K562 (cell line): Measurements from ENCODE around the gene MLX. TPM values are rescaled to one million over a fixed set of nuclear protein-coding genes. Genes with fewer than 3 reads are reported as not detected.
A peak's percentile ranks its signal among the peaks of the same experiment; 100 is the strongest.

Source experiments
- ARID2 ChIP-seq: fragments of 450-650 bp; IDR thresholded peaks from 2 replicates; pipeline ENCODE4 v1.6.1; 2017; ENCODE audit warnings: antibody characterized with exemption, mild to moderate bottlenecking
- CCNT2 ChIP-seq: IDR thresholded peaks from 2 replicates; pipeline ENCODE4 v1.6.1; 2011; ENCODE audit warnings: borderline replicate concordance, low read depth, mild to moderate bottlenecking, moderate library complexity, mixed read lengths, low read length; ENCODE audit not compliant: insufficient read length; ENCODE audit errors: extremely low read depth
- HNRNPLL ChIP-seq: fragments of 200-400 bp; formaldehyde crosslinking; IDR thresholded peaks from 2 replicates; pipeline ENCODE4 v1.6.1; 2017; ENCODE audit warnings: low read length, low read depth, mild to moderate bottlenecking; ENCODE audit not compliant: poor library complexity, severe bottlenecking
- KDM5B ChIP-seq: fragments of 200-600 bp; sonication (generic); IDR thresholded peaks from 2 replicates; pipeline ENCODE4 v1.6.1; 2012; ENCODE audit warnings: low read depth, mild to moderate bottlenecking, moderate library complexity, low read length, control low read depth, inconsistent platforms; ENCODE audit not compliant: insufficient replicate concordance
- MECOM ChIP-seq: fragments of 250-450 bp; sonication (Bioruptor Pico); IDR thresholded peaks from 2 replicates; pipeline ENCODE4 v1.8.0; 2022; ENCODE audit warnings: inconsistent platforms
- MEF2A ChIP-seq: IDR thresholded peaks from 2 replicates; pipeline ENCODE4 v1.6.1; 2011; ENCODE audit warnings: low read depth, mild to moderate bottlenecking, low read length, moderate library complexity; ENCODE audit not compliant: control insufficient read depth
- MTA2 ChIP-seq: fragments of 450-650 bp; IDR thresholded peaks from 2 replicates; pipeline ENCODE4 v1.6.1; 2016; ENCODE audit warnings: low read depth
- MXI1 ChIP-seq: IDR thresholded peaks from 2 replicates; pipeline ENCODE4 v1.6.1; 2011; ENCODE audit warnings: low read depth, mild to moderate bottlenecking, improper control_type of control experiment, low read length
- NEUROD1 ChIP-seq: fragments of 150-350 bp; IDR thresholded peaks from 2 replicates; pipeline ENCODE4 v1.6.1; 2014; ENCODE audit warnings: borderline replicate concordance, low read length, low read depth; ENCODE audit not compliant: partially characterized antibody
- NFIC ChIP-seq: fragments of 450-650 bp; IDR thresholded peaks from 2 replicates; pipeline ENCODE4 v1.6.1; 2017; ENCODE audit warnings: mild to moderate bottlenecking, inconsistent platforms
- NR2C2 ChIP-seq, 2 experiments: fragments of 200-800 bp in 1 of 2; sonication (Bioruptor generic) in 1 of 2; sonication (generic) in 1 of 2; formaldehyde crosslinking in 1 of 2; IDR thresholded peaks; 2 replicates each; pipeline versions ENCODE4 v1.6.1 to v1.8.0; 2016 to 2022; ENCODE audit warnings: mild to moderate bottlenecking in 1 of 2, missing compliant biosample characterization in 1 of 2, missing genetic modification characterization in 1 of 2, missing genetic modification reagents in 1 of 2
- PHF20 ChIP-seq: fragments of 450-650 bp; IDR thresholded peaks from 2 replicates; pipeline ENCODE4 v1.6.1; 2018; ENCODE audit not compliant: partially characterized antibody
- PHTF2 ChIP-seq: fragments of 250-450 bp; sonication (Bioruptor Pico); IDR thresholded peaks from 2 replicates; pipeline ENCODE4 v1.5.0; 2021; ENCODE audit warnings: mild to moderate bottlenecking
- RBM39 ChIP-seq: fragments of 200-400 bp; formaldehyde crosslinking; optimal IDR thresholded peaks from 2 replicates; pipeline ENCODE3; 2018; ENCODE audit warnings: low read depth, low read length
- SMC3 ChIP-seq: conservative IDR thresholded peaks from 2 replicates; pipeline ENCODE4 v1.6.1; 2011; ENCODE audit warnings: low read depth, low read length, improper control_type of control experiment; ENCODE audit not compliant: insufficient read depth
- SPI1 ChIP-seq: IDR thresholded peaks from 2 replicates; pipeline ENCODE4 v1.6.1; 2011; ENCODE audit warnings: low read depth, low read length, control low read depth, borderline replicate concordance
- TAF1 ChIP-seq: IDR thresholded peaks from 2 replicates; pipeline ENCODE4 v1.6.1; 2011; ENCODE audit warnings: mild to moderate bottlenecking, low read length, moderate library complexity; ENCODE audit not compliant: insufficient read depth, control insufficient read depth, severe bottlenecking; ENCODE audit errors: extremely low read depth
- ZNF77 ChIP-seq: fragments of 250-450 bp; sonication (Bioruptor Pico); IDR thresholded peaks from 2 replicates; pipeline ENCODE4 v1.5.0; 2020
- polyA plus RNA-seq, 8 experiments: library from polyadenylated mRNA; depleted of rRNA in 4 of 8; stranded (reverse) in 5 of 8; unstranded in 3 of 8; fragments of >200 nt; fragmentation: Nextera tagmentation in 2 of 8; fragmentation: Illumina TruSeq in 1 of 8; extraction: Ambion mirVana in 2 of 8; extraction: Trizol in 1 of 8; gene quantifications; 2 replicates each; pipeline versions ENCODE4 v1.2.1 to v1.2.3, GENCODE V29; 2011 to 2014; ENCODE audit warnings: inconsistent platforms in 1 of 8, missing spikeins in 1 of 8
- total RNA-seq, 7 experiments: library from RNA; depleted of rRNA in 6 of 7; stranded (reverse); fragments of >200 nt in 6 of 7; fragmentation: Illumina TruSeq in 2 of 7; extraction: Trizol in 2 of 7; gene quantifications; 2 replicates each; pipeline versions ENCODE4 v1.2.1 to v1.2.3, GENCODE V29; 2011 to 2021; ENCODE audit warnings: low replicate concordance in 1 of 7
- TF ChIP-seq, protein P1 (sequence below): fragments of 250-450 bp; sonication (Bioruptor Pico); IDR thresholded peaks from 2 replicates; pipeline ENCODE4 v1.6.1; 2021; ENCODE audit warnings: mild to moderate bottlenecking
- TF ChIP-seq, protein P2 (sequence below): fragments of 450-650 bp; formaldehyde crosslinking; IDR thresholded peaks from 2 replicates; pipeline ENCODE4 v1.4.0; 2020; ENCODE audit warnings: mild to moderate bottlenecking
- TF ChIP-seq, protein P3 (sequence below): fragments of 450-650 bp; IDR thresholded peaks from one replicate; pipeline ENCODE4 v1.6.1; 2018; ENCODE audit warnings: mild to moderate bottlenecking, moderate library complexity; ENCODE audit not compliant: partially characterized antibody
- TF ChIP-seq, protein P4 (sequence below): fragments of 250-450 bp; sonication (Bioruptor Pico); IDR thresholded peaks from 2 replicates; pipeline ENCODE4 v1.8.0; 2021; ENCODE audit warnings: borderline replicate concordance, mild to moderate bottlenecking, moderate library complexity; ENCODE audit not compliant: poor library complexity, severe bottlenecking
- TF ChIP-seq, protein P5 (sequence below): fragments of 250-450 bp; sonication (Bioruptor Pico); IDR thresholded peaks from 2 replicates; pipeline ENCODE4 v1.4.0; 2020; ENCODE audit warnings: mild to moderate bottlenecking, moderate library complexity

MLX gene
- total and polyA plus RNA-seq, 9 of the 15 experiments (the other 6 are each of a cell fraction or from before 2014, with no cell fraction given): 42.9 to 100 (median 58.9) TPM

DNA sequence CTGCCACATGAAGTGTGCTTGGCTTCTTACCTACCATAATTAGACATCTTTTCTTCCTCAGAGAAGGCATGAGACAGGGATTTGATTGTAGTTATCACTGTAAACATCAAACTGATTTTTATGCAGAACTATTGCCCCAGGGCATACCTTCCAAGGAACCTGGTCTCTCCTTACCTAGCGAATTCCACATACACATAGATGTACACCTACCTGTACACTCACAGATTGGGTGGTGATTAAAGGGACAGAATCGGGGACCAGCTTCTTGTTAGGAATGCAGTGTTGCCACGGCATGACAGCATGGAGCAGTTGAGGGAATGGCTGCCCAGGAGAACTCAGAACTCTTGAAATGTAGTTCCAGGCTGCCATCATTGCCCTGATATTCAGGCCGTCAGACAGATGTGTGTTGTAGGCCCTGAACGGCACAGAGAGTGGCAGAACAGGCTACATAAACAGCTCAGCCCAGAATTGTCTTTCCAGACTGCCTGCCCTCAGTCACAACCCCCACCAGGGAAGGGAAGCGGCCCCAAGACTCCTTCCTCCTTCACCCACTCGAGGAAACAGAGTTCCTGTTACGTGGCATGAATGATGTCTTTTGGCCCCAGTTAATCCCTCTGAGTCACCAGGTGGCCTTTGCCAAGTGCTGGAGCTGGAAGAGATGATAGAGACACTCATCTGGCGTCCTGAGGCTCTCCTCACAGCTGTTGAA, 48.7 kb upstream of the MLX start (continued):
- no peak for TF ChIP-seq KDM5B
- TF ChIP-seq, protein P1, sequence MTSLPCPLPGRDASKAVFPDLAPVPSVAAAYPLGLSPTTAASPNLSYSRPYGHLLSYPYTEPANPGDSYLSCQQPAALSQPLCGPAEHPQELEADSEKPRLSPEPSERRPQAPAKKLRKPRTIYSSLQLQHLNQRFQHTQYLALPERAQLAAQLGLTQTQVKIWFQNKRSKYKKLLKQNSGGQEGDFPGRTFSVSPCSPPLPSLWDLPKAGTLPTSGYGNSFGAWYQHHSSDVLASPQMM (CRISPR knock-in tag): no peak
- TF ChIP-seq, protein P2, sequence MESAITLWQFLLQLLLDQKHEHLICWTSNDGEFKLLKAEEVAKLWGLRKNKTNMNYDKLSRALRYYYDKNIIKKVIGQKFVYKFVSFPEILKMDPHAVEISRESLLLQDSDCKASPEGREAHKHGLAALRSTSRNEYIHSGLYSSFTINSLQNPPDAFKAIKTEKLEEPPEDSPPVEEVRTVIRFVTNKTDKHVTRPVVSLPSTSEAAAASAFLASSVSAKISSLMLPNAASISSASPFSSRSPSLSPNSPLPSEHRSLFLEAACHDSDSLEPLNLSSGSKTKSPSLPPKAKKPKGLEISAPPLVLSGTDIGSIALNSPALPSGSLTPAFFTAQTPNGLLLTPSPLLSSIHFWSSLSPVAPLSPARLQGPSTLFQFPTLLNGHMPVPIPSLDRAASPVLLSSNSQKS (CRISPR knock-in tag): no peak
- TF ChIP-seq NFIC: peak; percentile 72
- TF ChIP-seq PHTF2 (CRISPR knock-in tag): no peak
- no peak for TF ChIP-seq PHF20
- TF ChIP-seq, protein P3, sequence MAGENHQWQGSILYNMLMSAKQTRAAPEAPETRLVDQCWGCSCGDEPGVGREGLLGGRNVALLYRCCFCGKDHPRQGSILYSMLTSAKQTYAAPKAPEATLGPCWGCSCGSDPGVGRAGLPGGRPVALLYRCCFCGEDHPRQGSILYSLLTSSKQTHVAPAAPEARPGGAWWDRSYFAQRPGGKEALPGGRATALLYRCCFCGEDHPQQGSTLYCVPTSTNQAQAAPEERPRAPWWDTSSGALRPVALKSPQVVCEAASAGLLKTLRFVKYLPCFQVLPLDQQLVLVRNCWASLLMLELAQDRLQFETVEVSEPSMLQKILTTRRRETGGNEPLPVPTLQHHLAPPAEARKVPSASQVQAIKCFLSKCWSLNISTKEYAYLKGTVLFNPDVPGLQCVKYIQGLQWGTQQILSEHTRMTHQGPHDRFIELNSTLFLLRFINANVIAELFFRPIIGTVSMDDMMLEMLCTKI: no peak
- peak; percentile 17 for TF ChIP-seq TAF1
- TF ChIP-seq, protein P4, sequence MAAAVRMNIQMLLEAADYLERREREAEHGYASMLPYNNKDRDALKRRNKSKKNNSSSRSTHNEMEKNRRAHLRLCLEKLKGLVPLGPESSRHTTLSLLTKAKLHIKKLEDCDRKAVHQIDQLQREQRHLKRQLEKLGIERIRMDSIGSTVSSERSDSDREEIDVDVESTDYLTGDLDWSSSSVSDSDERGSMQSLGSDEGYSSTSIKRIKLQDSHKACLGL: no peak
- TF ChIP-seq ARID2: no peak
- no peak for TF ChIP-seq NR2C2 (CRISPR knock-in tag; IDR thresholded peaks at IDR 0.05)
- TF ChIP-seq NR2C2 (tag; IDR thresholded peaks at IDR 0.05): no peak; the same call in 1 of the 2 replicates
- no peak for TF ChIP-seq CCNT2
- no peak for TF ChIP-seq RBM39
- no peak for TF ChIP-seq MEF2A
- TF ChIP-seq MTA2: peak; percentile 30; the same call in 1 of the 2 replicates
- no peak for TF ChIP-seq SMC3
- no peak for TF ChIP-seq HNRNPLL
- no peak for TF ChIP-seq MECOM
- no peak for TF ChIP-seq ZNF77 (CRISPR knock-in tag)
- peak; percentile 31 for TF ChIP-seq NEUROD1
- peak; percentile 51; the same call in 1 of the 2 replicates for TF ChIP-seq SPI1
- TF ChIP-seq MXI1: no peak
- TF ChIP-seq, protein P5, sequence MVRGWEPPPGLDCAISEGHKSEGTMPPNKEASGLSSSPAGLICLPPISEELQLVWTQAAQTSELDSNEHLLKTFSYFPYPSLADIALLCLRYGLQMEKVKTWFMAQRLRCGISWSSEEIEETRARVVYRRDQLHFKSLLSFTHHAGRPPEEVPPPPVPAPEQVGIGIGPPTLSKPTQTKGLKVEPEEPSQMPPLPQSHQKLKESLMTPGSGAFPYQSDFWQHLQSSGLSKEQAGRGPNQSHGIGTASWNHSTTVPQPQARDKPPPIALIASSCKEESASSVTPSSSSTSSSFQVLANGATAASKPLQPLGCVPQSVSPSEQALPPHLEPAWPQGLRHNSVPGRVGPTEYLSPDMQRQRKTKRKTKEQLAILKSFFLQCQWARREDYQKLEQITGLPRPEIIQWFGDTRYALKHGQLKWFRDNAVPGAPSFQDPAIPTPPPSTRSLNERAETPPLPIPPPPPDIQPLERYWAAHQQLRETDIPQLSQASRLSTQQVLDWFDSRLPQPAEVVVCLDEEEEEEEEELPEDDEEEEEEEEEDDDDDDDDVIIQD (CRISPR knock-in tag): no peak
